HepG2 (cell line): ENCODE data around the gene KMT2E. TPM values are rescaled to one million over a fixed set of nuclear protein-coding genes. Genes with fewer than 3 reads are reported as not detected.

ENCODE experiments used
- ATF7-NPFF ChIP-seq: sonication (generic); formaldehyde crosslinking; IDR thresholded peaks from 2 replicates; pipeline ENCODE4 v1.8.1; 2023; ENCODE audit warnings: mild to moderate bottlenecking, low read depth, missing genetic modification reagents, moderate library complexity
- FLYWCH1 ChIP-seq: sonication (generic); formaldehyde crosslinking; IDR thresholded peaks from 2 replicates; pipeline ENCODE4 v1.8.1; 2023; ENCODE audit warnings: mild to moderate bottlenecking, missing genetic modification reagents
- FOXO4 ChIP-seq: sonication (generic); formaldehyde crosslinking; conservative IDR thresholded peaks from 2 replicates; pipeline ENCODE4 v1.8.1; 2023; ENCODE audit warnings: missing genetic modification reagents
- HMG20A ChIP-seq: IDR thresholded peaks from 2 replicates; pipeline ENCODE4 v1.6.1; 2016; ENCODE audit warnings: borderline replicate concordance
- LCORL ChIP-seq, 2 experiments: fragments of 450-650 bp in 1 of 2; sonication (generic) in 1 of 2; formaldehyde crosslinking in 1 of 2; IDR thresholded peaks; 2 replicates each; pipeline versions ENCODE4 v1.5.0 to v1.6.1; 2017 to 2020; ENCODE audit warnings: antibody characterized with exemption in 1 of 2, missing genetic modification reagents in 1 of 2
- MTF2 ChIP-seq: sonication (generic); formaldehyde crosslinking; IDR thresholded peaks from 2 replicates; pipeline ENCODE4 v1.5.0; 2020; ENCODE audit warnings: missing genetic modification reagents, borderline replicate concordance
- MXI1 ChIP-seq: IDR thresholded peaks from 3 replicates; pipeline ENCODE4 v1.6.1; 2012; ENCODE audit warnings: low read depth, low read length, inconsistent platforms, borderline replicate concordance
- PAWR ChIP-seq: sonication (generic); formaldehyde crosslinking; IDR thresholded peaks from 2 replicates; pipeline ENCODE4 v1.4.0; 2020; ENCODE audit warnings: missing genetic modification reagents, mild to moderate bottlenecking, borderline replicate concordance
- PHF8 ChIP-seq: sonication (generic); formaldehyde crosslinking; IDR thresholded peaks from 2 replicates; pipeline ENCODE4 v1.5.0; 2020; ENCODE audit warnings: missing genetic modification reagents
- RAD21 ChIP-seq: fragments of 450-650 bp; formaldehyde crosslinking; IDR thresholded peaks from 2 replicates; pipeline ENCODE4 v1.5.0; 2020; ENCODE audit warnings: mild to moderate bottlenecking
- SOX13 ChIP-seq, 3 experiments: fragments of 450-650 bp in 1 of 3; sonication (generic) in 1 of 3; formaldehyde crosslinking in 1 of 3; IDR thresholded peaks in 2 of 3; conservative IDR thresholded peaks in 1 of 3; 2 replicates each; pipeline versions ENCODE4 v1.5.0 to v1.6.1; 2016 to 2020; ENCODE audit warnings: antibody characterized with exemption in 1 of 3, mild to moderate bottlenecking in 1 of 3, missing compliant biosample characterization in 1 of 3, missing genetic modification reagents in 1 of 3, moderate library complexity in 1 of 3
- SPEN ChIP-seq: sonication (generic); formaldehyde crosslinking; IDR thresholded peaks from 2 replicates; pipeline ENCODE4 v1.5.1; 2020; ENCODE audit warnings: low read depth, mild to moderate bottlenecking, missing genetic modification reagents
- TEAD3 ChIP-seq: optimal IDR thresholded peaks from 2 replicates; pipeline ENCODE3; 2016; ENCODE audit warnings: borderline replicate concordance
- THAP7 ChIP-seq: sonication (generic); formaldehyde crosslinking; IDR thresholded peaks from 2 replicates; pipeline ENCODE4 v1.8.1; 2023; ENCODE audit warnings: mild to moderate bottlenecking, missing genetic modification reagents
- XRCC5 ChIP-seq: fragments of 200-400 bp; formaldehyde crosslinking; optimal IDR thresholded peaks from 2 replicates; pipeline ENCODE3; 2017; ENCODE audit warnings: mild to moderate bottlenecking, low read length
- ZNF34 ChIP-seq: sonication (generic); formaldehyde crosslinking; IDR thresholded peaks from 2 replicates; pipeline ENCODE4 v1.4.0; 2020; ENCODE audit warnings: mild to moderate bottlenecking, missing genetic modification reagents, borderline replicate concordance
- ZNF354B ChIP-seq: sonication (generic); formaldehyde crosslinking; IDR thresholded peaks from 2 replicates; pipeline ENCODE4 v1.8.0; 2022; ENCODE audit warnings: mild to moderate bottlenecking, missing genetic modification reagents
- ZNF530 ChIP-seq: sonication (generic); formaldehyde crosslinking; IDR thresholded peaks from 2 replicates; pipeline ENCODE4 v1.5.0; 2020; ENCODE audit warnings: low read depth, mild to moderate bottlenecking, missing genetic modification reagents
- ZNF749 ChIP-seq: sonication (generic); formaldehyde crosslinking; IDR thresholded peaks from 2 replicates; pipeline ENCODE4 v1.8.0; 2022; ENCODE audit warnings: mild to moderate bottlenecking, missing genetic modification reagents, moderate library complexity, borderline replicate concordance
- ZNF782 ChIP-seq: sonication (generic); formaldehyde crosslinking; IDR thresholded peaks from 2 replicates; pipeline ENCODE4 v1.4.0; 2020; ENCODE audit warnings: missing genetic modification reagents, mild to moderate bottlenecking, borderline replicate concordance
- ZNF883 ChIP-seq: sonication (generic); formaldehyde crosslinking; IDR thresholded peaks from 2 replicates; pipeline ENCODE4 v1.5.1; 2020; ENCODE audit warnings: mild to moderate bottlenecking, missing genetic modification reagents; ENCODE audit errors: not compliant biosample characterization
- polyA plus RNA-seq, 8 experiments: library from polyadenylated mRNA; depleted of rRNA in 3 of 8; stranded (reverse) in 7 of 8; unstranded in 1 of 8; fragments of >200 nt; fragmentation: Illumina TruSeq in 4 of 8; extraction: Trizol in 4 of 8; gene quantifications; 2 replicates each; pipeline versions ENCODE4 v1.2.1 to v1.2.3, GENCODE V29; 2011 to 2016; ENCODE audit warnings: low read depth in 4 of 8, missing spikeins in 1 of 8, mixed read lengths in 1 of 8; ENCODE audit not compliant: insufficient read depth in 1 of 8
- total RNA-seq, 5 experiments: library from RNA; depleted of rRNA; stranded (reverse); fragments of >200 nt; fragmentation: Illumina TruSeq; extraction: Trizol; gene quantifications; 2 replicates each; pipeline ENCODE4 v1.2.3, GENCODE V29; 2016; ENCODE audit warnings: low read depth in 1 of 5
- TF ChIP-seq, protein P1 (sequence below): sonication (generic); formaldehyde crosslinking; conservative IDR thresholded peaks from 2 replicates; pipeline ENCODE4 v1.4.0; 2020; ENCODE audit warnings: mild to moderate bottlenecking, missing genetic modification reagents, moderate library complexity

KMT2E gene
- total and polyA plus RNA-seq, 2 of the 13 experiments (the other 11 are each of a cell fraction or from before 2014, with no cell fraction given), result 6.3 to 24.4 TPM

GRCh38 chr7:105013816-105014692 lies at the start of gene KMT2E (continued):
- peak; percentile 58; the same call in 1 of the 3 replicates for TF ChIP-seq MXI1
- no peak for TF ChIP-seq ZNF530 (CRISPR knock-in tag)
- no peak for TF ChIP-seq SOX13 (IDR thresholded peaks at IDR 0.05)
- peak in 1 of 2 experiments; percentile 23; a peak in 1 of 4 replicates for TF ChIP-seq SOX13 (CRISPR knock-in tag; conservative IDR thresholded peaks at IDR 0.05 in 1 of 2, IDR thresholded peaks at IDR 0.05 in 1 of 2)
- TF ChIP-seq TEAD3 (CRISPR knock-in tag), result peak; percentile 15
- TF ChIP-seq HMG20A (CRISPR knock-in tag), result no peak
- TF ChIP-seq PHF8 (CRISPR knock-in tag), result peak; percentile 69
- TF ChIP-seq XRCC5, result peak; percentile 79
- TF ChIP-seq ATF7-NPFF (CRISPR knock-in tag), result peak; percentile 73; the same call in 1 of the 2 replicates
- TF ChIP-seq PAWR (CRISPR knock-in tag), result 0 out of 2 replicates have a peak, but pooled peaks have one; percentile 16
- no peak for TF ChIP-seq ZNF749 (CRISPR knock-in tag)
- TF ChIP-seq, protein P1, sequence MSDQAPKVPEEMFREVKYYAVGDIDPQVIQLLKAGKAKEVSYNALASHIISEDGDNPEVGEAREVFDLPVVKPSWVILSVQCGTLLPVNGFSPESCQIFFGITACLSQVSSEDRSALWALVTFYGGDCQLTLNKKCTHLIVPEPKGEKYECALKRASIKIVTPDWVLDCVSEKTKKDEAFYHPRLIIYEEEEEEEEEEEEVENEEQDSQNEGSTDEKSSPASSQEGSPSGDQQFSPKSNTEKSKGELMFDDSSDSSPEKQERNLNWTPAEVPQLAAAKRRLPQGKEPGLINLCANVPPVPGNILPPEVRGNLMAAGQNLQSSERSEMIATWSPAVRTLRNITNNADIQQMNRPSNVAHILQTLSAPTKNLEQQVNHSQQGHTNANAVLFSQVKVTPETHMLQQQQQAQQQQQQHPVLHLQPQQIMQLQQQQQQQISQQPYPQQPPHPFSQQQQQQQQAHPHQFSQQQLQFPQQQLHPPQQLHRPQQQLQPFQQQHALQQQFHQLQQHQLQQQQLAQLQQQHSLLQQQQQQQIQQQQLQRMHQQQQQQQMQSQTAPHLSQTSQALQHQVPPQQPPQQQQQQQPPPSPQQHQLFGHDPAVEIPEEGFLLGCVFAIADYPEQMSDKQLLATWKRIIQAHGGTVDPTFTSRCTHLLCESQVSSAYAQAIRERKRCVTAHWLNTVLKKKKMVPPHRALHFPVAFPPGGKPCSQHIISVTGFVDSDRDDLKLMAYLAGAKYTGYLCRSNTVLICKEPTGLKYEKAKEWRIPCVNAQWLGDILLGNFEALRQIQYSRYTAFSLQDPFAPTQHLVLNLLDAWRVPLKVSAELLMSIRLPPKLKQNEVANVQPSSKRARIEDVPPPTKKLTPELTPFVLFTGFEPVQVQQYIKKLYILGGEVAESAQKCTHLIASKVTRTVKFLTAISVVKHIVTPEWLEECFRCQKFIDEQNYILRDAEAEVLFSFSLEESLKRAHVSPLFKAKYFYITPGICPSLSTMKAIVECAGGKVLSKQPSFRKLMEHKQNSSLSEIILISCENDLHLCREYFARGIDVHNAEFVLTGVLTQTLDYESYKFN (CRISPR knock-in tag), result no peak
- peak; percentile 76 for TF ChIP-seq ZNF782 (CRISPR knock-in tag)
- 0 out of 2 replicates have a peak, but pooled peaks have one; percentile 40 for TF ChIP-seq FOXO4
- TF ChIP-seq THAP7 (CRISPR knock-in tag), result no peak
- TF ChIP-seq ZNF34 (CRISPR knock-in tag), result peak; percentile 63; the same call in 1 of the 2 replicates
- 0 out of 2 replicates have a peak, but pooled peaks have one; percentile 39 for TF ChIP-seq FLYWCH1 (CRISPR knock-in tag)
- no peak; the same call in 1 of the 2 replicates for TF ChIP-seq SPEN (CRISPR knock-in tag)
- peak; percentile 16; the same call in 1 of the 2 replicates for TF ChIP-seq RAD21 (CRISPR knock-in tag)
- 0 out of 2 replicates have a peak, but pooled peaks have one; percentile 5 for TF ChIP-seq MTF2 (CRISPR knock-in tag)
- peak; percentile 29 for TF ChIP-seq ZNF883 (CRISPR knock-in tag)
- TF ChIP-seq ZNF354B, result 0 out of 2 replicates have a peak, but pooled peaks have one; percentile 17
- no peak for TF ChIP-seq LCORL (IDR thresholded peaks at IDR 0.05)
- no peak for TF ChIP-seq LCORL (CRISPR knock-in tag; IDR thresholded peaks at IDR 0.05)
